A673 (cell line): ENCODE data around the gene CHST2. TPM values are rescaled to one million over a fixed set of nuclear protein-coding genes. Genes with fewer than 3 reads are reported as not detected.
"Not testable (repeated sequence)": the region's sequence is repeated elsewhere in the genome, so short reads cannot be mapped to it uniquely, and the experiment has no call there.

Source experiments
- Bru-seq: library from RNA; stranded (reverse); fragments of 400-500 nt; gene quantifications from one replicate; lab custom pipeline; 2021; lab: Mats Ljungman, UMichigan
- BruChase-seq, 2 experiments: library from RNA; stranded (reverse); fragments of 400-500 nt; gene quantifications; one replicate each; lab custom pipeline; 2021; lab: Mats Ljungman, UMichigan
- BruUV-seq: library from RNA; stranded (reverse); fragments of 400-500 nt; replicated peaks from 2 replicates; lab custom pipeline; 2021; lab: Mats Ljungman, UMichigan
- CTCF ChIA-PET: fragments of 300-600 bp; sonication (Branson Sonifier 250); formaldehyde crosslinking; loops from one replicate; lab custom pipeline; 2022; ENCODE audit warnings: antibody characterized with exemption; lab: Charles Lee
- POLR2A ChIA-PET: fragments of 300-600 bp; sonication (Branson Sonifier 250); formaldehyde crosslinking; loops from one replicate; lab custom pipeline; 2022; ENCODE audit warnings: antibody characterized with exemption; ENCODE audit not compliant: low non-redundant PET; lab: Charles Lee
- DNase-seq: peaks from one replicate; pipeline ENCODE4 v3.0.0-alpha.2; 2015; ENCODE audit warnings: low spot score
- H3K27ac ChIP-seq: fragments of 200-600 bp; sonication (generic); 2 replicates; pipeline ENCODE4 v1.5.1; 2016; ENCODE audit warnings: mixed run types, low read depth, mild to moderate bottlenecking, mixed read lengths, antibody characterized with exemption, low read length; ENCODE audit not compliant: poor library complexity, severe bottlenecking
- H3K27me3 ChIP-seq: fragments of 200-600 bp; sonication (generic); replicated peaks from 2 replicates; pipeline ENCODE4 v1.6.1; 2017; ENCODE audit warnings: mixed run types, low read depth, mild to moderate bottlenecking, mixed read lengths, antibody characterized with exemption, low read length; ENCODE audit not compliant: insufficient read depth, poor library complexity
- H3K36me3 ChIP-seq: fragments of 200-600 bp; sonication (generic); 2 replicates; pipeline ENCODE4 v1.6.1; 2016; ENCODE audit warnings: mixed run types, mild to moderate bottlenecking, mixed read lengths, antibody characterized with exemption, low read length; ENCODE audit not compliant: insufficient read depth, poor library complexity, severe bottlenecking
- H3K4me1 ChIP-seq: fragments of 200-600 bp; sonication (generic); 2 replicates; pipeline ENCODE4 v1.6.1; 2017; ENCODE audit warnings: mixed run types, mild to moderate bottlenecking, mixed read lengths, antibody characterized with exemption, low read length; ENCODE audit not compliant: insufficient read depth, poor library complexity, severe bottlenecking
- H3K4me3 ChIP-seq: fragments of 200-600 bp; sonication (generic); 2 replicates; pipeline ENCODE4 v1.5.1; 2016; ENCODE audit warnings: low read depth, mixed run types, mild to moderate bottlenecking, mixed read lengths, low read length; ENCODE audit not compliant: poor library complexity, severe bottlenecking
- H3K9me3 ChIP-seq: fragments of 200-600 bp; sonication (generic); 2 replicates; pipeline ENCODE4 v1.6.1; 2016; ENCODE audit warnings: mixed run types, low read depth, mild to moderate bottlenecking, mixed read lengths, antibody characterized with exemption, low read length; ENCODE audit not compliant: poor library complexity, severe bottlenecking
- EZH2 ChIP-seq: fragments of 200-600 bp; sonication (generic); IDR thresholded peaks from 2 replicates; pipeline ENCODE4 v1.6.1; 2017; ENCODE audit warnings: borderline replicate concordance, low read depth, mild to moderate bottlenecking, mixed read lengths, antibody characterized with exemption, low read length; ENCODE audit not compliant: poor library complexity, severe bottlenecking
- intact Hi-C: fragments of 100-400 bp; cut with micrococcal nuclease; formaldehyde crosslinking; loops from one replicate; pipeline ENCODE4 v1.10.0; 2022; ENCODE audit not compliant: unreplicated experiment
- long read RNA-seq: library from polyadenylated mRNA; stranded (forward); transcript quantifications from one replicate; pipeline ENCODE4 v2.0.0, GENCODE V29; 2022
- total RNA-seq: library from RNA; stranded (reverse); gene quantifications from 2 replicates; pipeline ENCODE4 v1.2.3, GENCODE V29; 2021
- TF ChIP-seq, protein P1 (sequence below): fragments of 300-800, 200-600 bp; sonication (generic); conservative IDR thresholded peaks from 2 replicates; pipeline ENCODE4 v1.5.1; 2017; ENCODE audit warnings: low read depth, mild to moderate bottlenecking, antibody characterized with exemption, low read length, moderate library complexity, mixed read lengths

CHST2 gene, protein sequence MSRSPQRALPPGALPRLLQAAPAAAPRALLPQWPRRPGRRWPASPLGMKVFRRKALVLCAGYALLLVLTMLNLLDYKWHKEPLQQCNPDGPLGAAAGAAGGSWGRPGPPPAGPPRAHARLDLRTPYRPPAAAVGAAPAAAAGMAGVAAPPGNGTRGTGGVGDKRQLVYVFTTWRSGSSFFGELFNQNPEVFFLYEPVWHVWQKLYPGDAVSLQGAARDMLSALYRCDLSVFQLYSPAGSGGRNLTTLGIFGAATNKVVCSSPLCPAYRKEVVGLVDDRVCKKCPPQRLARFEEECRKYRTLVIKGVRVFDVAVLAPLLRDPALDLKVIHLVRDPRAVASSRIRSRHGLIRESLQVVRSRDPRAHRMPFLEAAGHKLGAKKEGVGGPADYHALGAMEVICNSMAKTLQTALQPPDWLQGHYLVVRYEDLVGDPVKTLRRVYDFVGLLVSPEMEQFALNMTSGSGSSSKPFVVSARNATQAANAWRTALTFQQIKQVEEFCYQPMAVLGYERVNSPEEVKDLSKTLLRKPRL
- total RNA-seq = 0.64 and 0.66 TPM in 2 replicates
- not detected for Bru-seq, nascent RNA
- percentile 17 among the genes with signal in this experiment for BruChase-seq, experiment 1, labeled RNA remaining after a 2-hour chase
- BruChase-seq, experiment 2, labeled RNA remaining after a 6-hour chase = percentile 33 among the genes with signal in this experiment
- long read RNA-seq = 0 reads

DNA sequence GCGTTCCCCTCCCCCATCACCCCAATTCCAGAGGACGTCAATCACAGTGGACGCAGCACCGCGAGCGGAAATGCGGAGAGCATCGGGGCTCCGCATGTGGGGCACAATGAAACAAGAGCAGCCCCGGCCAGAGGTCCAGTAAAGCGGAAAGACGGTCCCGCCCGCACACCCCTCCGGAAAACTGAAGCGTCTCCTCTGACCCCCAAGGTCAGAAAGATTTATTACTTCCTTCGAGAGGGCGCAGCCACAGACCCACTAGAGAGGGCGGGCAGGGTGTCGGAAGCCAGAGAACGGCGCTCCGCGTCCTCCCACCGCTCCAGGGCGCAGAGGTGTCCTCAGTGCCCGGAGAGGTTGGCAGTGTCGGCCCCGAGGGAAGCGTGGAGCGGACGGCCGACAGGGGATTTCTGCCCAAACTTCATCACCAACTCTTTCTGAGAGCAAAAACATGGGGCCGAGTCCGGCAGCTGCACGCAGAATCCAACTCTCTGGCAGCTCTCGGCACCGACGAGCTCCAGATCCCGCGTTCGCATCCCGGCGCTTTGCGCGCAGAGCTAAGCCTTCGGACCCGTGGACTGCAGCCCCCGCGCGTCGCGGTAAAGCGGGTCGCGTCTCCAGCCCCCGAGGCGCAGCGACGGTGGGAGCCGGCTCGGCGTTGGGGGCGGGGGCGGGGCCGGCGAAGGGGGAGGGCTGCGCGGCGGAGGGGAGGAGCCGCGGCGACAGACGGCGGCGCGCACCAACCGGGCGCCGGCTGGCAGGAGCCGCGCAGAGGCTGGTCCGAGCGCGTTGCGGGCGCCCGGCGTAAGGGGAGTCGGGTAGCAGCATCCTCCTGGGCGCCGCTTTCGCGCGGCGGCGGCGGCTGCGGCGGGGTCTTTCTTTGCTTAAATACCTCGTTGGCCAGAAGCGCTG lies at the start of gene CHST2:
TSS of gene CHST2 (plus strand) at position 763 of the 906 bp plus-strand sequence. CDS start 1,046 bp downstream, outside the sequence.
- peaks cover 7% of the 10 kb centered on the region for H3K4me1 ChIP-seq
- TF ChIP-seq, protein P1, sequence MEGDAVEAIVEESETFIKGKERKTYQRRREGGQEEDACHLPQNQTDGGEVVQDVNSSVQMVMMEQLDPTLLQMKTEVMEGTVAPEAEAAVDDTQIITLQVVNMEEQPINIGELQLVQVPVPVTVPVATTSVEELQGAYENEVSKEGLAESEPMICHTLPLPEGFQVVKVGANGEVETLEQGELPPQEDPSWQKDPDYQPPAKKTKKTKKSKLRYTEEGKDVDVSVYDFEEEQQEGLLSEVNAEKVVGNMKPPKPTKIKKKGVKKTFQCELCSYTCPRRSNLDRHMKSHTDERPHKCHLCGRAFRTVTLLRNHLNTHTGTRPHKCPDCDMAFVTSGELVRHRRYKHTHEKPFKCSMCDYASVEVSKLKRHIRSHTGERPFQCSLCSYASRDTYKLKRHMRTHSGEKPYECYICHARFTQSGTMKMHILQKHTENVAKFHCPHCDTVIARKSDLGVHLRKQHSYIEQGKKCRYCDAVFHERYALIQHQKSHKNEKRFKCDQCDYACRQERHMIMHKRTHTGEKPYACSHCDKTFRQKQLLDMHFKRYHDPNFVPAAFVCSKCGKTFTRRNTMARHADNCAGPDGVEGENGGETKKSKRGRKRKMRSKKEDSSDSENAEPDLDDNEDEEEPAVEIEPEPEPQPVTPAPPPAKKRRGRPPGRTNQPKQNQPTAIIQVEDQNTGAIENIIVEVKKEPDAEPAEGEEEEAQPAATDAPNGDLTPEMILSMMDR = no peak
- no peak for TF ChIP-seq EZH2
- CTCF ChIA-PET = no interaction called here
- peak within 1 kb of the TSS; percentile 58 for H3K4me3 ChIP-seq
- H3K9me3 ChIP-seq = no peaks in the 10 kb centered on the region
- intact Hi-C loops = no loop called here
- POLR2A ChIA-PET = no interaction called here
- peak; percentile 85 for DNase-seq
- H3K36me3 ChIP-seq = no peaks in the 10 kb centered on the region
- H3K27me3 ChIP-seq = peaks cover 29% of the 10 kb centered on the region
- H3K27ac ChIP-seq = no peak within 1 kb of the TSS
- BruUV-seq = no TSS peak

DNA sequence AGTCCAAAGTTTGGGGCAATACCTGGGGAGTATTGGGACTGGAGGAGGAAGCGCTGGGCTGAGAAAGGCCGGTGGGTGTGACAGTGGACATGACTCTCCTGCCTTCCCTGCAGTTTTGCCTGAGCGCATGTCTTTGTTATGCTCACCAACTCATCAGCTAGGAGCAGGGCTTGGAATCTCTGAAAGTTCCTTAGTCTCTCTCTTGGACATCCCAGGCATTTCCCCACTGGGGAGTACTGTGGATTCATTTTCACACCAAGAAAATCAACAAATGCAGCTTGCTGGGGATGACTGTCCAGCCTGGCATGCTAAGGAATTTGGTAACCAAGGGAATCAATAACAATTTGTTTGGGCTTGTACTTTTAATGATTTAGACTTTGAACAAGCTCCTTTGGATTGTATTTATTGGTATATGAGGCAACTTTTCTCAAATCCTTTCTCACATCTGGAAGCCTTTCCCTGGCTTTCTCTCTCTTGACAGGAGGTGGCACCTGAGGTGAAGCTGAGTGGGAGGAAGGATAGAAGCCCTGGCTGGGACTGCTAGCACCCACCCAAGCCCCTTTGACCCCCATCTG lies 48.5 kb upstream of the CHST2 start:
- Histone ChIP-seq H3K36me3 (no peaks in the 10 kb centered on the region), H3K4me3 (no peak overlapping the region), H3K27me3 (no peaks in the 10 kb centered on the region), H3K27ac (no peak overlapping the region), H3K4me1 (no peaks in the 10 kb centered on the region), H3K9me3 (no peaks in the 10 kb centered on the region)
- BruUV-seq = no TSS peak
- DNase-seq = no peak
- POLR2A ChIA-PET = no interaction called here
- intact Hi-C loops = no loop called here
- CTCF ChIA-PET = interaction anchor here (0.8 kb wide), 1 partner anchor 692 kb away, joined by 3 read pairs; no protein-coding TSS in a partner anchor
- TF ChIP-seq, protein P1 = no peak
- TF ChIP-seq EZH2 = no peak

DNA sequence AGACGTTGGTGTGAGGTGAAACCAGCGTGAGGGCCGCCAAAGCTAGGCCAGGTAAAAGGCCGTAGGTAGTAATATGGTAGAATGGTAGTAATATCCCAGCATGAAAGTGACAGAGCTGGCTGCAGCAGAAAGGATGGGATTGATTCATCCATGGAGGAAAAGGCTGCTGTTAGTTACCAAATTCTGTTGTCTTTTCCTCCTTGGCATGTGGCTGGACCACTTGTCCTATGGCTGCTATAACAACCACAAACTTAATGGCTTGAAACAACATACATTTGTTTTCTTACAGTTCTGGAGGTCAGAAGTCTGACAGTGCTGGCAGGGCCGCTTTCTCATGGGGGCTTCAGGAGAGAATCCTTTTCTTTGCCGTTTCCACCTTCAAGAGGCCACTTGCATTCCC lies 47.8 kb upstream of the CHST2 start:
- POLR2A ChIA-PET = no interaction called here
- no TSS peak for BruUV-seq
- no peaks in the 10 kb centered on the region for H3K4me1 ChIP-seq
- no peak for TF ChIP-seq EZH2
- TF ChIP-seq, protein P1 = no peak
- intact Hi-C loops = no loop called here
- H3K4me3 ChIP-seq = no peak overlapping the region
- no peak for DNase-seq
- no peaks in the 10 kb centered on the region for H3K27me3 ChIP-seq
- H3K27ac ChIP-seq = no peak overlapping the region
- no peaks in the 10 kb centered on the region for H3K9me3 ChIP-seq
- CTCF ChIA-PET = interaction anchor here (0.8 kb wide), 1 partner anchor 691 kb away, joined by 3 read pairs; no protein-coding TSS in a partner anchor
- no peaks in the 10 kb centered on the region for H3K36me3 ChIP-seq

DNA sequence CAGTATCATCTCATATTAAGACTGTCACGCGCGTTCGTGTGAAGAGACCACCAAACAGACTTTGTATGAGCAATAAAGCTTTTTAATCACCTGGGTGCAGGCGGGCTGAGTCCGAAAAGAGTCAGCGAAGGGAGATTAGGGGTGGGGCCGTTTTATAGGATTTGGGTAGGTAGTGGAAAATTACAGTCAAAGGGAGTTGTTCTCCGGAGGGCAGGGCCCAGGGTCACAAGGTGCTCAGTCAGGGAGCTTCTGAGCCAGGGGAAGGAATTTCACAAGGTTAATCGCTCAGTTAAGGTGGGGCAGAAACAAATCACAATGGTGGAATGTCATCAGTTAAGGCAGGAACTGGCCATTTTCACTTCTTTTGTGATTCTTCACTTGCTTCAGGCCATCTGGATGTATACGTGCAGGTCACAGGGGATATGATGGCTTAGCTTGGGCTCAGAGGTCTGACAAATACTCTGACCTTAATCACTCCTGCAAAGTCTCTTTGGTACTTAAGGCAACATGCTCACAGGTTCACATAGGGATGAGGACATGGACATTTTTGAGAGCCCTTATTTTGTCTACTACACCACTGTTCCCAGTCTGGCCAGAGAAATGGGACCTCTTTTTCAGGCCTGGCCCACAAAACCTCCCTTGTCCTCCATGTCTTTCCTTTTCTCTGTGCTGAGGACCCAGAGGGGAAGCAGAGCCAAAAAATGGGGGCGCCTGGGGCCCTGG lies 47.1 kb upstream of the CHST2 start:
- H3K9me3 ChIP-seq, H3K4me1 ChIP-seq, DNase-seq, H3K36me3 ChIP-seq, H3K27ac ChIP-seq, CTCF ChIA-PET, BruUV-seq, POLR2A ChIA-PET, intact Hi-C loops, H3K4me3 ChIP-seq, H3K27me3 ChIP-seq: not testable (repeated sequence)
